GM19099 (cell line): ENCODE measurements around the gene DENND2A.

Experiments used
- POLR2A ChIP-seq: IDR thresholded peaks from 3 replicates; pipeline ENCODE4 v1.6.1; 2011; ENCODE audit warnings: low read depth; ENCODE audit not compliant: insufficient read length; ENCODE audit errors: extremely low read depth

Gene DENND2A

DNA sequence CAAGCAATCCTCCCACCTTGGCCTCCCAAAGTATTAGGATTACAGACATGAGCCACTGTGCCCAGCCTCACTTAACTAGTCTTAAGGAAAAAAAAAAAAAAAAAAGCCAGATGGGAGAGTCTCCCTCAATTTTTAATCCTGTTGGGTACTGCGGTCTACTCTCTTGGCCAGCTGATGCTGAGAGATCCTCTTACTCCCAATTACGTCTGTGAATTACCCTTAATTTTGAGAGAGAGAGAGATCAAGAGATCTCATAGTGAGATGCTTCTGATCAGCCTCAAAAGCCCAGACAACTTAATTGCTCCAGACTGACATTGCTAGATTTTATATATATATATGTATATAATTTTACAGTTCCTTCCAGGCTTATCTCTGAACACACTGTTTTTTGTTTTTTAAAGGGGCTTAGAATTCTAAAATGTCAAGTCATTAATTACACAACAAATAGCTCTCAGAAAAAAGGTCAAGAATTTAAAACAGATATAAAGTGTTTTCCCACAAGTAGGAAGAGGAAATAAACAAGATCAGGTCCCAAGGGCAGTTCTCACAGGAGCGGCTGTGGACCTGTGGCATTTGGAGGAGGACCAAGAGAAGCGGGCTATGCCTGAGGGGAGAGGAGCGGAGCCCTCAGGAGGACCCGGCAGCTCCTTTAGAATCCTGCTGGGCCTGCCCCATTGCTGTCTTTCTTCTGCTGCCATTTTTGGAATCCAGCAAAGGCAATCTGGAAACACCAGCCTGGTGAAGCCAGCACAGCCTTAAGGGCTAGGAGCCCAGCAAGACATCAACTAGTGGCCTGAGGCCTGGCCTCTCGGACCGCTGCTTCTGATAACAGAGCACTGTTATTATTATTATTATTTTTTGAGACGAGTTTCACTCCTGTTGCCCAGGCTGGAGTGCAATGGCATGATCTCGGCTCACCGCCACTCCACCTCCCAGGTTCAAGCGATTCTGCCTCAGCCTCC is 30.1 kb downstream of the DENND2A start:
- TF ChIP-seq POLR2A = no peak

- TF ChIP-seq POLR2A = no peak
Observed at GRCh38 chr7:140609646-140610045, 31.0 kb downstream of the DENND2A start.

GRCh38 chr7:140607441-140607989 is 33.1 kb downstream of the DENND2A start:
- no peak for TF ChIP-seq POLR2A

GRCh38 chr7:140605337-140605736 is 35.3 kb downstream of the DENND2A start:
- no peak for TF ChIP-seq POLR2A

- no peak for TF ChIP-seq POLR2A
Observed at GRCh38 chr7:140604760-140605159, 35.9 kb downstream of the DENND2A start.

DNA sequence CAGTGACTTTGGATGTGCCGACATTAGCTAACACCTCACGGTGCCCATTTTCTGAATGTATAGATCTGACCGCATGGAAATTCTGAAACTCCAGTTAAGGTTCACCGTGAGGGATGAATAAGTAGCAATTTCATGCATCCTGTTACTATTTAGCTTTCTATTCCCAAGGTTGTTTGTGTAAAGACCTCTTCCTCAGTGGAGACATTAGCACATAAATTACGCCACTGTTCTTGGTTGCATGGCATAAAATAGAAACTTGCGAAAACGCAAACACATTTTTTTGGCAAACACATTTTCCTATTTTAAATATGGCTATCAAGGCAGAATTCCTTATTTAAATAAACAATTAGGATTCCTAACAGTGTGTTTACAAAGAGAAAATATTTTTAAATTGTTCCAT is 36.5 kb downstream of the DENND2A start:
- no peak for TF ChIP-seq POLR2A

- TF ChIP-seq POLR2A = no peak
Observed at GRCh38 chr7:140601566-140602174, 38.9 kb downstream of the DENND2A start.

- TF ChIP-seq POLR2A = no peak
Observed at GRCh38 chr7:140600341-140600740, 40.3 kb downstream of the DENND2A start.

DNA sequence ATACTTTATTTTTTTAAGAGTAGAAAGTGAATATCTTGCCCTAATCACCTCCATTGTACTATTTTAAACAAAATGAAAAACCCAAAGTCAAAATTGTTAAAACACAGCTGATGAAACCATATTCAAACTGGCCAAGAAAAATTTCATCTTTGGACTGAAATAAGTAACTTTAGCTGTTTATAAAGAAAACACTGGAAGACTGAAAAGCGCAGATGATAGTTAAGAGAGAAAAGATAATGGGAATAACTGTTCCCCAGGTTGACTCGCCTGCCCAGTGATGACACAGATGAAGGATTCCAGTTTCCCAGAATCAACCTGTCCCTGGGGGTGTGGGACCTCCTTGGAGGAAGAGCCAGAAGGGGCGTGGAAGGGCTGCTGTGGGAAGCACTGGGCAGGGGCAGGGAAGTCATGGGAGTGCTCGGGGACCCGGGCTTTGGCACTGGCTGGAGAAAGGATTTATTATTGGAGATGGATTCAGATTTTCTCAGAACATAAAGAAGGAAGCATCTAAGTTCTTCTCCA is 43.1 kb downstream of the DENND2A start:
- TF ChIP-seq POLR2A = no peak

DNA sequence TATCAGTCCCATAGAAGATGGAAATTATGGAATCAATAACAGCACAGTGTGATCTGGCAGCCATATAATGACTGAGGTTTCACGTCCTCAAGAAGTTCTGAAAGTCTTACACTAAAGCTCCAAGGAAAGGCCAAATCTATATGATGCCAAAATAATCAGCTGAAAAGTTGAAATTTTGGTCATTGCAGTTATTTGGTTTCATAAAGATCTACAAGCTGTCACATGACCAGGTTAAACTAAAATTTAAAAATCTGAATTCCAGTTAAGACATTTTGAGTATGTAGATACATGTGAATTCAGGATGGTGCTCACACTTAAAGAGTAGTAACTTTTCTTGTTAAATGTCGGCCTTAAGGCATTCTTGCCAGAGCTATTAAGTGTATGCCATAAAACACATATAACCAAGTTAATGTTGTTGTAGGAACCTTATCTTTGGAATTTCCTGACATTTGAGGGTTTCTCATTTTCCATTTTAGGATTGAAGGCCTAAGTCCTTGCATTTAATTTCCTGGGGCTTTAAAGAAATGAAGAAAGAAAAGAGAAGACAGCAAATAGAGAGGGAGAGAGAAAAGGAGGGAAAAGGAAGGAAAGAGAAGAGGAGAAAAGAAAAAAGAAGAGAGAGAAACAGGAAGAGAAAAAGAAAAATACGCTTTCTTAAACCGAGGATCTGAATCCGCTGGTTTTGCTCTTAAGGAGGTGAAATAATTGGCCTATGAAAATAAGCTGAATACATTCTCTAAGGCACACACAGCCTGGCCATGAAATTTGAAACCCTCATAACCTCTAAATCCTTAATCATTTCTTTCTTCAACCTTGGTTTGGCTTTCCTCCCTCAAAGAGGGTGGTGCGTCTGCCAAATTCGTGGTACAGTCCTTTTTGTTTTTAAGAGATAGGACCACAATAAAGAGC is 43.8 kb downstream of the DENND2A start:
- TF ChIP-seq POLR2A = no peak

DNA sequence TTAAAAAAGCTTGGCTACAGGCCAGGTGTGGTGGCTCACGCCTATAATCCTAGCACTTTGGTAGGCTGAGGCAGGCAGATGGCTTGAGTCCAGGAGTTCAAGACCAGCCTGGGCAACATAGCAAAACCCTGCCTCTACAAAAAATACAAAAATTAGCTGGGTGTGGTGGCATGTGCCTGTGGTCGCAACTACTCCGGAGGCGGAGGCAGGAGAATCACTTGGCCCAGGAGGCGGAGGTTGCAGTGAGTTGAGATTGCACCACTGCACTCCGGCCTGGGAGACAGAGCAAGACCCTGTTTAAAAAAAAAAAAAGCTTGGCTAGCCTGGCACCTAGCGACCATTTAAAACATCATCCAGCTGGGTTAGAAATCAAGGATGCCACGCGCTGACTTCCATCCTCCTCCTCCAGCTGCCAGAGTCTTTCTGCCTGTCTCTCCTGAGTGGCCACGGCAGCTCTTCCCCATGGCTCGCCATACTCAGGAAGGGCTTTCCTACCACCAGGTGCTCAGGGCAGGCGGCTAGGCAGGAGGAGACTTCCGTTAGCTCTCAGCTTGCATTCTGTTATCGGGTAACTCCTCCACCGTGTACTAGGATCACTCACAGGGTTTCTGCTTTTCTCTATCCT is 45.0 kb downstream of the DENND2A start:
- TF ChIP-seq POLR2A = no peak

DNA sequence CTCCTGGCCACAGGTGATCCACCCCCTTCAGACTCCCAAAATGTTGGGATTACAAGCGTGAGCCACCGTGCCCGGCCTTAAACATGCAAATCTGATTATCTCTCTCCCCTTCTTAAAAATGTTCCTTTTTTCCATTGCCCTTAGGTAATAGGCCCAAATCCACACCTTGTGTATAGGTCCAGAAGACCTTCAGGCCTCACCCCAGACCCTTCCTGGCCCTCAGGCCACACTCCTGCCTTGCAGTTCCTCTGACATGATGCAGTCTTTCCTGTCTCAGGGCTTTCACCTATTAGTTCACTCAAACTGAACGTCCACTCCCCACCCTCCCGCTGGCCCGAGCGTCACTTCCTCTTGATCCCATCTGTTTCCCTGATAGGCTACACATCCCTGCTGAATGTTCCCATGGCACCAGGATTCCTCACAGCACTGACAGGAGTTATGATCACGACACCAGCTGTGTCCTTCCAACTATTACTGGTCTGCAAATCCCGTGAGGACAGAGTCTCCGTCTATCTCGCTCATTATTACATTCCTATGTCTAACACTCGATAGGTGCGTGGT is 46.4 kb downstream of the DENND2A start:
- no peak for TF ChIP-seq POLR2A

DNA sequence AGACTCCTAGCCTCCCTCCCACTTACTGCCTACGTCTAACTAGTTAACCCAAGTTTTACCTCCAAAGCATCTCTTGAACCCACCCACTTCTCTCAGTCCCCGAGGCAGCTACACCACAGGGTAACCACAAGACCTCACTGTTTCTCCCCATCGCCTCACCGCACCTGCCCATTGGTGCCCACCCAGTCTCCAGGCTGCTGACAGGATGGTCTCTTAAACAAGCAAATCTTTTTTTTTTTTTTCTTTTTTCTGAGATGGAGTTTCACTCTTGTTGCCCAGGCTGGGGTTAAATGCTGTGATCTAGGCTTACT is 47.0 kb downstream of the DENND2A start:
- TF ChIP-seq POLR2A = no peak
